ENCODE measurements around the gene RFPL4AL1.

DNA sequence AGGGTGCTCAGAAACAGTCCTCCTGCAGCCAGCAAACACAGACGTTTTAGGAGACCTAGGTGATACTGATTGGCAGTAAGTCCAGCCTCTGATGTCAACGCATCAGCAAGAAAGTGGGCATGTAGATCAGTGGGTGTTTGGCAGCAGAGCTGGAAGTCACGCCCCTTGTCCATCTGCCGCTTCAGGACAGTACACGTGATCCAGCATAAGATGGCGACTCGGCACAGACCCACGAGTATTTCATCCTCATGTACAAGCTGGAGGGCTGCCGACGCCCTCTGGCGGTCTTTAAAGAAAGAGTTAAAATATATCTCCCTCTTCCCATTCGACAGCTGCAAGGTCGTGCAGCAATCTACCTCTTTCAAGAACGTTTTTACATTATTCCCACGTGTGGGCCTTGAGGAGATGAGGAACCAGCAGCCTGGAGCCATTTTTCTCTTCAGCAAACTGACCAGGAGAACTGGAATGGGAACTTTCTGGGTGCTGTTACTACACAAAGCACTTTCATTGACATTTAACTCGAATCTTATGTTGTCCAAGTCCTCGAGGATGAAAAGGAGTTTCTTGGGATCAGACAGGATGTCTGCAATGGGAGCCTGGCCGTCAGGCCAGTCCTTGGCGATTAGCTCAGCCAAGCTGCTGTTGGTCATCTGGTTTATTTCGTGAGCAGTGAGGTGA lies 40.6 kb downstream of the RFPL4AL1 start:
- TF ChIP-seq, protein P1, sequence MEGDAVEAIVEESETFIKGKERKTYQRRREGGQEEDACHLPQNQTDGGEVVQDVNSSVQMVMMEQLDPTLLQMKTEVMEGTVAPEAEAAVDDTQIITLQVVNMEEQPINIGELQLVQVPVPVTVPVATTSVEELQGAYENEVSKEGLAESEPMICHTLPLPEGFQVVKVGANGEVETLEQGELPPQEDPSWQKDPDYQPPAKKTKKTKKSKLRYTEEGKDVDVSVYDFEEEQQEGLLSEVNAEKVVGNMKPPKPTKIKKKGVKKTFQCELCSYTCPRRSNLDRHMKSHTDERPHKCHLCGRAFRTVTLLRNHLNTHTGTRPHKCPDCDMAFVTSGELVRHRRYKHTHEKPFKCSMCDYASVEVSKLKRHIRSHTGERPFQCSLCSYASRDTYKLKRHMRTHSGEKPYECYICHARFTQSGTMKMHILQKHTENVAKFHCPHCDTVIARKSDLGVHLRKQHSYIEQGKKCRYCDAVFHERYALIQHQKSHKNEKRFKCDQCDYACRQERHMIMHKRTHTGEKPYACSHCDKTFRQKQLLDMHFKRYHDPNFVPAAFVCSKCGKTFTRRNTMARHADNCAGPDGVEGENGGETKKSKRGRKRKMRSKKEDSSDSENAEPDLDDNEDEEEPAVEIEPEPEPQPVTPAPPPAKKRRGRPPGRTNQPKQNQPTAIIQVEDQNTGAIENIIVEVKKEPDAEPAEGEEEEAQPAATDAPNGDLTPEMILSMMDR (IDR thresholded peaks at IDR 0.05), result peak in 2 of 6 experiments; percentile 15 to 27
- TF ChIP-seq POLR2AphosphoS5 (IDR thresholded peaks at IDR 0.05), result no peak
